ENCODE data around the gene PCNX3. TPM values are rescaled to one million over a fixed set of nuclear protein-coding genes. Genes with fewer than 3 reads are reported as not detected.

The PCNX3 gene
- total RNA-seq, 1 donor from 2014 or later, result 32.4 TPM

GRCh38 chr11:65661599-65662246 is 46.1 kb downstream of the PCNX3 start:
- ATAC-seq (no peak), DNase-seq (no peak)
- intact Hi-C loops (cut with DNase I), result no loop called here
- no peak for TF ChIP-seq CTCF (IDR thresholded peaks at IDR 0.05)
- peaks cover 51% of the 10 kb centered on the region for H3K36me3 ChIP-seq
- peak overlapping the region; percentile 96 for H3K27ac ChIP-seq
- peak overlapping the region; percentile 94 for H3K4me3 ChIP-seq
- no peaks in the 10 kb centered on the region for H3K9me3 ChIP-seq
- no peaks in the 10 kb centered on the region for H3K27me3 ChIP-seq (ENCODE audit: low read depth)
- H3K4me1 ChIP-seq, result peaks cover 40% of the 10 kb centered on the region

- Histone ChIP-seq H3K9me3 (no peaks in the 10 kb centered on the region), H3K27me3 (ENCODE audit: low read depth) (no peaks in the 10 kb centered on the region), H3K27ac (peak overlapping the region; percentile 96), H3K36me3 (peaks cover 45% of the 10 kb centered on the region), H3K4me1 (peaks cover 40% of the 10 kb centered on the region), H3K4me3 (peak overlapping the region; percentile 94)
- intact Hi-C loops (cut with DNase I), result no loop called here
- DNase-seq, result no peak
- no peak for TF ChIP-seq CTCF (IDR thresholded peaks at IDR 0.05)
- peak in 1 of 2 donors; percentile 17 for ATAC-seq
These were observed 46.7 kb downstream of the PCNX3 start for GRCh38 chr11:65662247-65662798.

GRCh38 chr11:65662799-65663638 is 47.4 kb downstream of the PCNX3 start, which contains the start of gene RELA:
Gene RELA, minus strand, starts transcription at chr11:65662916. Its CDS starts 84 bp downstream, at chr11:65662832.
- Histone ChIP-seq H3K9me3 (no peaks in the 10 kb centered on the region), H3K4me3 (peak within 1 kb of the TSS; percentile 94), H3K36me3 (peaks cover 38% of the 10 kb centered on the region), H3K4me1 (peaks cover 40% of the 10 kb centered on the region), H3K27me3 (ENCODE audit: low read depth) (no peaks in the 10 kb centered on the region), H3K27ac (peak within 1 kb of the TSS; percentile 96)
- DNase-seq, result peak; percentile 95
- ATAC-seq, result peak; percentile 92 to 95
- intact Hi-C loops (cut with DNase I), result no loop called here
- TF ChIP-seq CTCF (IDR thresholded peaks at IDR 0.05), result peak; percentile 7

GRCh38 chr11:65663639-65664200 is 48.1 kb downstream of the PCNX3 start:
- Histone ChIP-seq H3K27ac (peak overlapping the region; percentile 96), H3K4me3 (peak overlapping the region; percentile 94), H3K36me3 (peaks cover 31% of the 10 kb centered on the region), H3K4me1 (peaks cover 40% of the 10 kb centered on the region), H3K9me3 (no peaks in the 10 kb centered on the region), H3K27me3 (ENCODE audit: low read depth) (no peaks in the 10 kb centered on the region)
- DNase-seq (peak; percentile 66), ATAC-seq (peak; percentile 48 to 65)
- no peak for TF ChIP-seq CTCF (IDR thresholded peaks at IDR 0.05)
- intact Hi-C loops (cut with DNase I), result no loop called here

- no peak for TF ChIP-seq CTCF (IDR thresholded peaks at IDR 0.05)
- Histone ChIP-seq H3K27ac (no peak overlapping the region), H3K4me1 (no peaks in the 10 kb centered on the region), H3K36me3 (no peaks in the 10 kb centered on the region), H3K4me3 (no peak overlapping the region), H3K27me3 (ENCODE audit: low read depth) (no peaks in the 10 kb centered on the region), H3K9me3 (no peaks in the 10 kb centered on the region)
- DNase-seq (no peak), ATAC-seq (no peak)
- intact Hi-C loops (cut with DNase I), result no loop called here
These were observed 56.7 kb downstream of the PCNX3 start for GRCh38 chr11:65672180-65672860.
